Measurements from ENCODE around the gene DAPK2.

DAPK2 gene

GRCh38 chr15:63893866-63894661 lies 152.2 kb downstream of the DAPK2 start:
- no peak overlapping the region for H2AK5ac ChIP-seq (ENCODE audit: low read length)
- H3K56ac ChIP-seq (ENCODE audit: low read length), result no peak overlapping the region
- no peak overlapping the region for H3K4ac ChIP-seq (ENCODE audit: low read depth, low read length)
- H2BK120ac ChIP-seq (ENCODE audit: low read depth, low read length), result no peak overlapping the region
- H3K23ac ChIP-seq (ENCODE audit: low read length), result no peak overlapping the region
- H3K79me1 ChIP-seq (ENCODE audit: low read length), result no peaks in the 10 kb centered on the region
- H3K9ac ChIP-seq (ENCODE audit: low read length), result no peak overlapping the region
- DNase-seq, result no peak
- no peaks in the 10 kb centered on the region for H3K79me2 ChIP-seq (ENCODE audit: control insufficient read depth, insufficient read depth, low read length)
- H2BK15ac ChIP-seq (replicated peaks; ENCODE audit: low read depth), result no peak overlapping the region
- H3K27me3 ChIP-seq (ENCODE audit: insufficient read depth, low read length, poor library complexity), result no peaks in the 10 kb centered on the region
- no peak overlapping the region for H3K4me3 ChIP-seq (ENCODE audit: low read length)
- no peak overlapping the region for H3K27ac ChIP-seq (ENCODE audit: low read depth, low read length)
- no peak overlapping the region for H4K8ac ChIP-seq (ENCODE audit: low read depth, low read length)
- peaks cover 2% of the 10 kb centered on the region for H3K4me1 ChIP-seq (ENCODE audit: control insufficient read depth, low read depth, low read length)
- no peaks in the 10 kb centered on the region for H3K36me3 ChIP-seq (ENCODE audit: control insufficient read depth, insufficient read depth, low read length)
- H2BK5ac ChIP-seq (ENCODE audit: low read length), result no peak overlapping the region
- no peak overlapping the region for H4K5ac ChIP-seq (ENCODE audit: low read length)
- no peak overlapping the region for H3K18ac ChIP-seq (ENCODE audit: low read length)
- no CpG with 5 or more reads among the region's 12 CpGs for WGBS (ENCODE audit: extremely low coverage, insufficient coverage, low lambda C conversion rate)
- no peak overlapping the region for H3K4me2 ChIP-seq (ENCODE audit: low read length)

GRCh38 chr15:63892794-63893441 lies 153.4 kb downstream of the DAPK2 start:
- no peaks in the 10 kb centered on the region for H3K79me2 ChIP-seq (ENCODE audit: control insufficient read depth, insufficient read depth, low read length)
- H2BK5ac ChIP-seq (ENCODE audit: low read length), result no peak overlapping the region
- no peak overlapping the region for H4K5ac ChIP-seq (ENCODE audit: low read length)
- H2BK120ac ChIP-seq (ENCODE audit: low read depth, low read length), result no peak overlapping the region
- no peaks in the 10 kb centered on the region for H3K36me3 ChIP-seq (ENCODE audit: control insufficient read depth, insufficient read depth, low read length)
- no peak overlapping the region for H3K4ac ChIP-seq (ENCODE audit: low read depth, low read length)
- H3K79me1 ChIP-seq (ENCODE audit: low read length), result no peaks in the 10 kb centered on the region
- H3K4me3 ChIP-seq (ENCODE audit: low read length), result no peak overlapping the region
- no peak overlapping the region for H4K8ac ChIP-seq (ENCODE audit: low read depth, low read length)
- no peaks in the 10 kb centered on the region for H3K27me3 ChIP-seq (ENCODE audit: insufficient read depth, low read length, poor library complexity)
- no peak overlapping the region for H2BK15ac ChIP-seq (replicated peaks; ENCODE audit: low read depth)
- no peak overlapping the region for H3K23ac ChIP-seq (ENCODE audit: low read length)
- no peak overlapping the region for H3K18ac ChIP-seq (ENCODE audit: low read length)
- no peak overlapping the region for H3K4me2 ChIP-seq (ENCODE audit: low read length)
- H3K4me1 ChIP-seq (ENCODE audit: control insufficient read depth, low read depth, low read length), result peaks cover 2% of the 10 kb centered on the region
- no peak overlapping the region for H3K56ac ChIP-seq (ENCODE audit: low read length)
- no CpG with 5 or more reads among the region's 11 CpGs for WGBS (ENCODE audit: extremely low coverage, insufficient coverage, low lambda C conversion rate)
- no peak overlapping the region for H3K27ac ChIP-seq (ENCODE audit: low read depth, low read length)
- H2AK5ac ChIP-seq (ENCODE audit: low read length), result no peak overlapping the region
- DNase-seq, result no peak
- no peak overlapping the region for H3K9ac ChIP-seq (ENCODE audit: low read length)

- no peak overlapping the region for H2BK120ac ChIP-seq (ENCODE audit: low read depth, low read length)
- H3K79me2 ChIP-seq (ENCODE audit: control insufficient read depth, insufficient read depth, low read length), result no peaks in the 10 kb centered on the region
- H3K4me2 ChIP-seq (ENCODE audit: low read length), result no peak overlapping the region
- no peaks in the 10 kb centered on the region for H3K79me1 ChIP-seq (ENCODE audit: low read length)
- no peak overlapping the region for H4K5ac ChIP-seq (ENCODE audit: low read length)
- no peaks in the 10 kb centered on the region for H3K27me3 ChIP-seq (ENCODE audit: insufficient read depth, low read length, poor library complexity)
- no peak overlapping the region for H3K9ac ChIP-seq (ENCODE audit: low read length)
- peaks cover 2% of the 10 kb centered on the region for H3K4me1 ChIP-seq (ENCODE audit: control insufficient read depth, low read depth, low read length)
- no peak overlapping the region for H3K23ac ChIP-seq (ENCODE audit: low read length)
- H3K56ac ChIP-seq (ENCODE audit: low read length), result no peak overlapping the region
- H3K4me3 ChIP-seq (ENCODE audit: low read length), result no peak overlapping the region
- H3K27ac ChIP-seq (ENCODE audit: low read depth, low read length), result no peak overlapping the region
- no peak overlapping the region for H3K18ac ChIP-seq (ENCODE audit: low read length)
- no peak overlapping the region for H2BK5ac ChIP-seq (ENCODE audit: low read length)
- WGBS (ENCODE audit: extremely low coverage, insufficient coverage, low lambda C conversion rate), result no CpG with 5 or more reads among the region's 3 CpGs
- H2AK5ac ChIP-seq (ENCODE audit: low read length), result no peak overlapping the region
- no peak overlapping the region for H4K8ac ChIP-seq (ENCODE audit: low read depth, low read length)
- no peak overlapping the region for H2BK15ac ChIP-seq (replicated peaks; ENCODE audit: low read depth)
- DNase-seq, result no peak
- H3K36me3 ChIP-seq (ENCODE audit: control insufficient read depth, insufficient read depth, low read length), result no peaks in the 10 kb centered on the region
- H3K4ac ChIP-seq (ENCODE audit: low read depth, low read length), result no peak overlapping the region
Measured at GRCh38 chr15:63891768-63892133, 154.5 kb downstream of the DAPK2 start.

- peak; percentile 92 for DNase-seq
- no peak overlapping the region for H2BK15ac ChIP-seq (replicated peaks; ENCODE audit: low read depth)
- no peak overlapping the region for H3K56ac ChIP-seq (ENCODE audit: low read length)
- H3K18ac ChIP-seq (ENCODE audit: low read length), result no peak overlapping the region
- no peak overlapping the region for H4K5ac ChIP-seq (ENCODE audit: low read length)
- H3K27me3 ChIP-seq (ENCODE audit: insufficient read depth, low read length, poor library complexity), result no peaks in the 10 kb centered on the region
- no peak overlapping the region for H4K8ac ChIP-seq (ENCODE audit: low read depth, low read length)
- H3K4me3 ChIP-seq (ENCODE audit: low read length), result no peak overlapping the region
- H2AK5ac ChIP-seq (ENCODE audit: low read length), result no peak overlapping the region
- H3K4me1 ChIP-seq (ENCODE audit: control insufficient read depth, low read depth, low read length), result no peaks in the 10 kb centered on the region
- H2BK5ac ChIP-seq (ENCODE audit: low read length), result no peak overlapping the region
- no peak overlapping the region for H3K4ac ChIP-seq (ENCODE audit: low read depth, low read length)
- H3K79me2 ChIP-seq (ENCODE audit: control insufficient read depth, insufficient read depth, low read length), result no peaks in the 10 kb centered on the region
- no peak overlapping the region for H3K4me2 ChIP-seq (ENCODE audit: low read length)
- H3K36me3 ChIP-seq (ENCODE audit: control insufficient read depth, insufficient read depth, low read length), result no peaks in the 10 kb centered on the region
- H3K79me1 ChIP-seq (ENCODE audit: low read length), result no peaks in the 10 kb centered on the region
- H2BK120ac ChIP-seq (ENCODE audit: low read depth, low read length), result no peak overlapping the region
- no CpG with 5 or more reads among the region's 8 CpGs for WGBS (ENCODE audit: extremely low coverage, insufficient coverage, low lambda C conversion rate)
- no peak overlapping the region for H3K27ac ChIP-seq (ENCODE audit: low read depth, low read length)
- H3K23ac ChIP-seq (ENCODE audit: low read length), result no peak overlapping the region
- H3K9ac ChIP-seq (ENCODE audit: low read length), result no peak overlapping the region
Measured at GRCh38 chr15:63891079-63891767, 155.1 kb downstream of the DAPK2 start.

GRCh38 chr15:63890617-63891016 lies 155.7 kb downstream of the DAPK2 start:
- Histone ChIP-seq H2BK120ac (ENCODE audit: low read depth, low read length) (no peak overlapping the region), H2AK5ac (ENCODE audit: low read length) (no peak overlapping the region), H2BK5ac (ENCODE audit: low read length) (no peak overlapping the region), H4K5ac (ENCODE audit: low read length) (no peak overlapping the region), H2BK15ac (replicated peaks; ENCODE audit: low read depth) (no peak overlapping the region), H3K79me2 (ENCODE audit: control insufficient read depth, insufficient read depth, low read length) (no peaks in the 10 kb centered on the region), H3K27ac (ENCODE audit: low read depth, low read length) (no peak overlapping the region), H3K79me1 (ENCODE audit: low read length) (no peaks in the 10 kb centered on the region), H3K18ac (ENCODE audit: low read length) (no peak overlapping the region), H3K56ac (ENCODE audit: low read length) (no peak overlapping the region), H3K4me2 (ENCODE audit: low read length) (no peak overlapping the region), H4K8ac (ENCODE audit: low read depth, low read length) (no peak overlapping the region), H3K23ac (ENCODE audit: low read length) (no peak overlapping the region), H3K4me1 (ENCODE audit: control insufficient read depth, low read depth, low read length) (no peaks in the 10 kb centered on the region), H3K27me3 (ENCODE audit: insufficient read depth, low read length, poor library complexity) (no peaks in the 10 kb centered on the region), H3K4ac (ENCODE audit: low read depth, low read length) (no peak overlapping the region), H3K36me3 (ENCODE audit: control insufficient read depth, insufficient read depth, low read length) (no peaks in the 10 kb centered on the region), H3K4me3 (ENCODE audit: low read length) (no peak overlapping the region), H3K9ac (ENCODE audit: low read length) (no peak overlapping the region)
- no CpG with 5 or more reads among the region's 6 CpGs for WGBS (ENCODE audit: extremely low coverage, insufficient coverage, low lambda C conversion rate)
- no peak for DNase-seq
